ENCODE measurements around the gene SLAMF1.

Gene SLAMF1

DNA sequence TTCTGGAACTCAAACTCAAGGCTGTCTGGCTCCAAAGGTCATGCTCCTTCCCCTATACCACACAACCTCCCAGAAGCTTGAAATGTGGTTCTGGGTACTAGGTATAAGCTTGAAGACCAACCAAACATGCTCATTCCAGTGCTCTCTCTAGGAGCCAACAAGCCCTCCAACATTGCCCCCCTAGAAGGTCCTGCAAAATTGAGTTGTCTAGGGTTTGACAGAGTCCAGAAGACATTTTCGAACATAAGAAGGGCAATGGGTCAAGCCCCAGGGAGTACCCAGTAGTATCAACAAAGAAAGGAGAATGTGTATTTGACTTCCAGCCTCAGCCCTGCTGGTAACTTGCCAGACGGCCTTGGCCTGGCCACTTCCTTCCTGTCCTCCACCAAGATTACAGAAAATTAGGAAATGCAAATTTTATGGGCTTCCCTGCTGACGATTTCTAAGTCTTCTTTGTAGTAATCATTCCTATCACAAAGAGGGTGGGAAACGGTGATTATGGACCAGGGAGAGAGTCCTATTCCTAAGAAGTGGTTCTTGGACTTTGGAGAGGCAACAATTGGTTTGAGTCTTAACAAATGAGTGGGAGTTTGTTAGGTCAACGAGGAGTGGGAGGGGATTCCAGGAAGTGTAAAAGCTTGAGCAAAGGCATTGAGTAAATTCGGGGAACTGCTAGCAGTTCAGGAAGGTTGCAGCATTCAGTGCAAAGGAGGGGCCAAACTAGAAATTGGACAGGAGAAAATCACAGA lies 18.7 kb upstream of the SLAMF1 start:
- TF ChIP-seq, protein P1, sequence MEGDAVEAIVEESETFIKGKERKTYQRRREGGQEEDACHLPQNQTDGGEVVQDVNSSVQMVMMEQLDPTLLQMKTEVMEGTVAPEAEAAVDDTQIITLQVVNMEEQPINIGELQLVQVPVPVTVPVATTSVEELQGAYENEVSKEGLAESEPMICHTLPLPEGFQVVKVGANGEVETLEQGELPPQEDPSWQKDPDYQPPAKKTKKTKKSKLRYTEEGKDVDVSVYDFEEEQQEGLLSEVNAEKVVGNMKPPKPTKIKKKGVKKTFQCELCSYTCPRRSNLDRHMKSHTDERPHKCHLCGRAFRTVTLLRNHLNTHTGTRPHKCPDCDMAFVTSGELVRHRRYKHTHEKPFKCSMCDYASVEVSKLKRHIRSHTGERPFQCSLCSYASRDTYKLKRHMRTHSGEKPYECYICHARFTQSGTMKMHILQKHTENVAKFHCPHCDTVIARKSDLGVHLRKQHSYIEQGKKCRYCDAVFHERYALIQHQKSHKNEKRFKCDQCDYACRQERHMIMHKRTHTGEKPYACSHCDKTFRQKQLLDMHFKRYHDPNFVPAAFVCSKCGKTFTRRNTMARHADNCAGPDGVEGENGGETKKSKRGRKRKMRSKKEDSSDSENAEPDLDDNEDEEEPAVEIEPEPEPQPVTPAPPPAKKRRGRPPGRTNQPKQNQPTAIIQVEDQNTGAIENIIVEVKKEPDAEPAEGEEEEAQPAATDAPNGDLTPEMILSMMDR (IDR thresholded peaks at IDR 0.05; ENCODE audit: low read depth, low read length), result no peak
- H3K4me3 ChIP-seq (replicated peaks in 1 of 2; ENCODE audit: low read depth in 2 of 2, low read length in 2 of 2), result no peak overlapping the region
- DNase-seq (ENCODE audit: low read depth in 2 of 2), result peak; percentile 9 to 69

DNA sequence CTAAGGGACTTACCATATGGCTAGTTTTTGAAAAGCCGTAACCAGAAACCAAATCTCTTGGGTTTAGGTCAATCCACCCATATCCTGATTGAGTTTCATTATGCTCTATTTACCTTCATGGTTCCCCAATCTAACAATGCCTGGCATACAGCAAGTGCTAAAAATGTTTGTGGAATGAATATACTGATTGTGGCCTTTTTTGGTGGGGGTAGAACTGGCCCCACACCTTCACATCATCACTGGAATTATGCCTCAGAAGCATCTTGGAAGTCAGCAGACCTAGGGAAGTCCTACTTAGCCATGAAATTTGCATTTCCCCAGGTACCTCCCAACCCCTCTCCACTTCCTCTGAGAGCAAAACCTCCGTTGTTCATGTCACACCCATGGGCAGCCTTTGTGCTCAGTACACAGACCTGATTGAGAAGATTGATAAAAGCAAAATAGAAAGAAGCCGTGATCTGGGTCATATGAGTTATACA lies 17.8 kb upstream of the SLAMF1 start:
- no peak for DNase-seq (ENCODE audit: low read depth in 2 of 2)
- no peak overlapping the region for H3K4me3 ChIP-seq (replicated peaks in 1 of 2; ENCODE audit: low read depth in 2 of 2, low read length in 2 of 2)
- TF ChIP-seq, protein P1 (IDR thresholded peaks at IDR 0.05; ENCODE audit: low read depth, low read length), result no peak

DNA sequence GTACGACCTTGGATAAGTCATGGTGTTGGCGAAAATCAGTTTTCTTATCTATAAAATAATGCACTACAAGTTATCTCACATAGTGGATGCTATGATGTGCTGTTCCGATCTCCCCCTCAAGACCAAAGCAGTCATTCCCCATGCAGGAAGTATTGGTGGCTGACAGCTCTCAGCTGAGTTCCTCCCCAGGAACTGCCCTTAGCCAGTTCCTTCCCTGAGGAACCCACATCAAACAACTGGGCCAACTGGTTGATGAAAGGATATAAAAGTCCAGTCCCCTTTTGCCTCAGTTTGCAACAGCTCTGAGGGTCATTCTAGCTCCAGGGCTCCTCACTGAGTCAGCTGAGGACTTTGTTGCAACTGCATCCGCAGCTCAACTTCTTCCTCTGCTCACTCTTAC lies 16.1 kb upstream of the SLAMF1 start:
- TF ChIP-seq, protein P1 (IDR thresholded peaks at IDR 0.05; ENCODE audit: low read depth, low read length), result no peak
- no peak overlapping the region for H3K4me3 ChIP-seq (replicated peaks in 1 of 2; ENCODE audit: low read depth in 2 of 2, low read length in 2 of 2)
- no peak for DNase-seq (ENCODE audit: low read depth in 2 of 2)

DNA sequence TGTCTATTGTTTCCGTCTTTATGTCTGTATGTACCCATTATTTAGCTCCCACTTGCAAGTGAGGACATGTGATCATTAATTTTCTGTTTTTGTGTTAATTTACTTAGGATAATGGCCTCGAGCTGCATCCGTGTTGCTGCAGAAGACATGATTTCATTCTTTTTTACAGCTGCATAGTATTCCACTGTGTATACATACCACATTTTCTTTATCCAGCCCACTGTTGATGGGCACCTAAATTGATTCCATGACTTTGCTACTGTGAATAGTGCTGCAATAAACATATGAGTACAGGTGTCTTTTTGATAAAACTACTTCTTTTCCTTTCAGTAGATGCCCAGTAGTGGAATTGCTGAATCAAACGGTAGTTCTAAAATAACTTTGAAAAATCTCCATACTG lies 12.7 kb upstream of the SLAMF1 start:
- DNase-seq (ENCODE audit: low read depth in 2 of 2), result no peak
- TF ChIP-seq, protein P1 (IDR thresholded peaks at IDR 0.05; ENCODE audit: low read depth, low read length), result no peak
- no peak overlapping the region for H3K4me3 ChIP-seq (replicated peaks in 1 of 2; ENCODE audit: low read depth in 2 of 2, low read length in 2 of 2)

DNA sequence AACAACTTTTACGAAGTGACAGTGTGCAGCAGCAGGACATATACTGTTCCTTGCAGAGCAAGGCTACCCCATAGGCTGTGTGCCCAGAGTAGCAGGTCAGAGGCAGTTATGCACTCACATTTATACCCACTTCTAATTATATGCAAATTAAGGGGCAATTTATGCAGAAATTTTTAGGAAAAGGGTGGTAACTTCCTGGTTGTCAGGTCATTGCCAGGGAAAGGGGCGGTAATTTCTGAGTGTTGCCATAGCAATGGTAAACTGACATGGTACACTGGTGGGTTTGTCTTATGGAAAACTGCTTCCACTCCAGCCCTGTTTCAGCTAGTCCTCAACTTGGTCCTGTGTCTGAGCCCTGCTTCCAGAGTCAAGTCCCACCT lies 12.0 kb upstream of the SLAMF1 start:
- TF ChIP-seq, protein P1 (IDR thresholded peaks at IDR 0.05; ENCODE audit: low read depth, low read length), result no peak
- no peak overlapping the region for H3K4me3 ChIP-seq (replicated peaks in 1 of 2; ENCODE audit: low read depth in 2 of 2, low read length in 2 of 2)
- DNase-seq (ENCODE audit: low read depth in 2 of 2), result no peak

DNA sequence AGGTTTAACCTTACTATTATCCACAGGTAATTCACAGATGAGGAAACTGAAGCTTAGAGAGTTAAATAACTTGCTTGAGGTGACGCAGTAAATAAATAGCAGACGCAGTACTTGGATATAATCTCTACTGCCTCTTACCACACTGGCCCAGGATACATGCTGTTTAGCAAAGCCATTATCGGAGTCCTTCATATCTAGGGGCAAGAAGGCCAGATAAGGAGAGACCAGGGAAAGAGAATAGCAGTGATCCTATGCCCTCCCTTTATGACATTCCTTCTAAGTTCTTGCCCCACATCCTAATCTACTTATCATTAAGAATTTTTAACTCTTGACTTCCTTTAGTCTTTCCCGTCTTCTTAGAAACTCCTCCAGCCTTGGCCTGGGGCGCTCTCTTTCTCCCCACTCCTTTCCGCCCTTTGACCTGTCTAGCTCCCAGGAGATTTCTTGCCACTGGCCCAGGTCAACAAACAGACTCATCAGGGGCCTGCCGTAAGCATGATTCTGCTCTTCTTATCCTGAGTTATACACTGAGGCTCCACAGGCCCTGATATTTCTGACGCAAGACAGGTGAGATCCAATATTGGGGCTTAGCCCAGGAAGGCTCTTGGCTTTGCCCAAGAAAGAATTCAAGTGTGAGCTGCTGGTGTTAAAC lies 11.4 kb upstream of the SLAMF1 start:
- no peak overlapping the region for H3K4me3 ChIP-seq (replicated peaks in 1 of 2; ENCODE audit: low read depth in 2 of 2, low read length in 2 of 2)
- TF ChIP-seq, protein P1 (IDR thresholded peaks at IDR 0.05; ENCODE audit: low read depth, low read length), result no peak
- no peak for DNase-seq (ENCODE audit: low read depth in 2 of 2)

Data from cardiac fibroblast (primary cell).